Measurements from ENCODE around the gene KLHL40.

Gene KLHL40

GRCh38 chr3:42708611-42709151, 23.3 kb downstream of the KLHL40 start:
- no peak for TF ChIP-seq CTCF (IDR thresholded peaks at IDR 0.05; ENCODE audit: low read depth, low read length)
- no peak overlapping the region for H3K4me3 ChIP-seq (replicated peaks in 1 of 2; ENCODE audit: low read depth in 2 of 2, low read length in 2 of 2)
- no peak for DNase-seq (ENCODE audit: low read depth in 2 of 2)

DNA sequence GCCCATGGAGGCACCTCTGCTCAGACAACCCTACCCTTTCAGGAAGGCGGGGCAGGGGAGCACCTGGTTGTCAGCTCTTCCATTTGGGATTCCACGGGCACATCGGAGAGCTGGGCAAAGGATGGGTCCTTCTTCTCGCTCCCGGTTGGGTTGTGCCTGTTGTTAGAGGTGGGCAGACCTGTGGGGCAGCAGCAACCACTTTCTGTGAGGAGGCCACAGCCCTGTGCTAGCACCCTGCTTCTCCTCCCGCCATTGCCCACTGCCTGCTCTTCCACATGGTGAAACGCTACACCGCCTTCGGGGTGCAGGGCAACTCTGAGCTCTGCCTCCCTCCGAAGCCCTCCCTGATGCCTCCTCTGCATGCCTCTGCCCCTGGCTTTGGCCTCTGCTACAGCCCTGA, 24.3 kb downstream of the KLHL40 start:
- no peak for DNase-seq (ENCODE audit: low read depth in 2 of 2)
- no peak for TF ChIP-seq CTCF (IDR thresholded peaks at IDR 0.05; ENCODE audit: low read depth, low read length)
- no peak overlapping the region for H3K4me3 ChIP-seq (replicated peaks in 1 of 2; ENCODE audit: low read depth in 2 of 2, low read length in 2 of 2)

DNA sequence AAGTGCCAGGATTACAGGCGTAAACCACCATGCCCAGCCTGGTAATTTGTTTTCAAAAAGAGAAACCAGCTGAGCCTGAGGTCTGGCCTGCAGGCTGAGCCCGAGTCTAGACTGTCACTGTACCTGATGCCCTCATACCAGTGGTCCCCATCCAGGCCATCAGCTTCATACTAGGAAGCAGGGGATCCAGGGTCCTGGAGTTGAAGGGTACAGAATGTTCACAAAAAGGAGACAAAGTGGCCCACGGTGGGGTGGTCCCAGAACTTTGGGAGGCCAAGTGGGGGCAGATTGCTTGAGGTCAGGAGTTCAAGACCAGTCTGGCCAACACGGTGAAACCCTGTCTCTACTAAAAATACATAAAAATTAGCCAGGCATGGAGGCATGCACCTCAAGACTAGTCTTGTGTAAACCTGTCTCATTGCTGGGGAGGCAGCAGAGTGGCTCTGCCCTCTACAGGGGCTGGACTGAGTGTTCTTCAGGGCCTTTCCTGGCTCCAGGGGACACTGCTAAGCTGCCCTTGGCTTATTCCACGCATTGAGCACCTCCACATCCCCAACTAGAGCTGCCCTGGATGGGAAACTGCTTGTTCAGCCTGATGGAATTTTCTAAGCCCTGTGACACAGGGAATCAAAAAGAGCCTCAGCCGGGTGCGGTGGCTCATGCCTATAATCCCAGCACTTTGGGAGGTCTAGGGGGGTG, 25.1 kb downstream of the KLHL40 start:
- no peak overlapping the region for H3K4me3 ChIP-seq (replicated peaks in 1 of 2; ENCODE audit: low read depth in 2 of 2, low read length in 2 of 2)
- no peak for TF ChIP-seq CTCF (IDR thresholded peaks at IDR 0.05; ENCODE audit: low read depth, low read length)
- DNase-seq (ENCODE audit: low read depth in 2 of 2), result no peak

DNA sequence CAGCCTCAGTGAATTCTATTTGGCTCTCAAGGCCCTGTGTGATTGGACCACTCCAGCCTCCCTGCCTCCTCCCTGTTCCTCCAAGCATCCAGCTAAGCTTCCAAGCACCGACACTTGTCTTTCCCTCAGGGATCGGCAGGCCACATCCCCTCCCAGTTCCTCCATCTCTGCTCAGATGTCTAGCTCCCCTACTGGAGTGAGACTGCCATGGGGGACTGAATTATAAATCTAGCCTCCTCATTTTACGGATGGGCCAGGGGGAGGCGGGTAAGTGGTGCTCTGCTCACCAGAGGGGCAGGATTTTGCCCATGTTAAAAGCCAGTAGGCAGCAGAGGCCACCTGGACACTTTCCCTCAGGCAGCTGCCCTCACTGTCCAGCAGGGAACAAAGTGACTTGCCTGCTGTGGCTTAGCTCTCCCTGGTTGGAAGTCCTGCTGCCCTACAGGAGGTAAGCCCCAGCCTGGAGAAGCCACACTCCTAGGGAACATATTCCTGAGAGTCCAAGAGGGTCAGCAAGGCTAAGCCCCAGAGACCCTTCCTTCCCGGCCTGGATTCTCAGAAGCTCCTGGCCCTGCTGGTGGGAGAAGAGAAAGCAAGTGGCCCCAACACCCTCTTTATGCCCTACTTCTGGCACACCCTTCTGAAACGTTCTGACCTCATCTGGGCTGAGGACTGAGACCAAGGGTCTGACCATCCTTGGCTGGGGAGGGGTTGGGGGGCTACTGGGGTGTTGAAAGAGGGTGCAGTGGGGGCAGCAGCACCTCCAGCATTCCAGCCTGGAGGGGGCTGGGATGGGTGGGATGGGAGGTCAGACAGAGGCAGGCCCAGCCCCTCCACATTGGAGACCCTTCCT, 26.4 kb downstream of the KLHL40 start:
- no peak for TF ChIP-seq CTCF (IDR thresholded peaks at IDR 0.05; ENCODE audit: low read depth, low read length)
- DNase-seq (ENCODE audit: low read depth in 2 of 2), result no peak
- H3K4me3 ChIP-seq (replicated peaks in 1 of 2; ENCODE audit: low read depth in 2 of 2, low read length in 2 of 2), result no peak overlapping the region

DNA sequence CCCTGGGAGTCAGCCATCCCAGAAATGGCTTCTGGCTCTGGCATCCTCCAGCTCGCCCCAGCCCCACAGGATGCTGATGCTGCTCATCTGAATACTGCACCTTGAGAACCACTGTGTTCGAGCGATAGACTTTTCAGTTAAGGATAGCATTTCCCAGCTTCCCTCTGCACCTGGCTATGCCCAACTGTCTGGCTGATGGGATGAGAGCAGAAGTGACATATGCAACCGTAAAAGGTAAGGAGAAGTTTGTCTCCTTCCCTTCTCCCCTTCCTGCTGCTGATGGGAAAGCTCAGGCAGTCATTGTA, 27.0 kb downstream of the KLHL40 start:
- H3K4me3 ChIP-seq (replicated peaks in 1 of 2; ENCODE audit: low read depth in 2 of 2, low read length in 2 of 2), result no peak overlapping the region
- no peak for TF ChIP-seq CTCF (IDR thresholded peaks at IDR 0.05; ENCODE audit: low read depth, low read length)
- no peak for DNase-seq (ENCODE audit: low read depth in 2 of 2)

DNA sequence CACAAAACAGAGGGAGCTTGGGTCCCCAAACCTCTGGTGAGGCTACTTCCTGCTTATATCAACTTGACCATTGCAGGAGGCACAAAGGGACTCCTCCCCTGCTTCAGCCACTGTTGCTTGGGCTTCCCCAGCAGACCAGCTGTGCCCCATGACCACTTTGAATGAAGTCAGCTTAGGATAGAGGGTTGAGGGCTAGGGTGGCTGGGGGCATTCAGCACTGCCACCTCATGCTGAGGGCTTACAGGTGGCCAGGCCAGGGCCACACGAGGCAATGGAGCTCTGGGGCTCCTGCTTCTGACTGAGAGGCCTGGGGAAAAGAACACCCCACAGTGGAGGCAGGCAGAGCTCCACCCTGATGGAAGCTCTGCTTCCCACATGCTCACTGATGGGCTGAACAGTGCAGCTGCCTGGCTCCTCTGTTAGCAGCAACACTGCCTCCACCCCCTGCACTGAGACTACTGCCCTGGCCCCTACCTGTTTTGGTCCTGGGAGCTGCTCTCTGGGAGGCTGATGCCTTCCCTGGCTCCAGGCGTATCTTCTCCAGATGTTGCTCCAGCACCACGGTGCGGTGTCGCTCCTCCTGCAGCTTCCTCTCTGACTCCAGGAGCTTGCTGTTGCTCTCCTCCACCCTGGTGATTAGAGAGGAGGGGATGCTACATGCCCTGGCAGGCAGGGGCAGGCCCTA, 27.5 kb downstream of the KLHL40 start:
- TF ChIP-seq CTCF (IDR thresholded peaks at IDR 0.05; ENCODE audit: low read depth, low read length), result no peak
- no peak overlapping the region for H3K4me3 ChIP-seq (replicated peaks in 1 of 2; ENCODE audit: low read depth in 2 of 2, low read length in 2 of 2)
- DNase-seq (ENCODE audit: low read depth in 2 of 2), result no peak

All from cardiac fibroblast (primary cell).